ENCODE measurements around the gene THBS4.

The THBS4 gene

DNA sequence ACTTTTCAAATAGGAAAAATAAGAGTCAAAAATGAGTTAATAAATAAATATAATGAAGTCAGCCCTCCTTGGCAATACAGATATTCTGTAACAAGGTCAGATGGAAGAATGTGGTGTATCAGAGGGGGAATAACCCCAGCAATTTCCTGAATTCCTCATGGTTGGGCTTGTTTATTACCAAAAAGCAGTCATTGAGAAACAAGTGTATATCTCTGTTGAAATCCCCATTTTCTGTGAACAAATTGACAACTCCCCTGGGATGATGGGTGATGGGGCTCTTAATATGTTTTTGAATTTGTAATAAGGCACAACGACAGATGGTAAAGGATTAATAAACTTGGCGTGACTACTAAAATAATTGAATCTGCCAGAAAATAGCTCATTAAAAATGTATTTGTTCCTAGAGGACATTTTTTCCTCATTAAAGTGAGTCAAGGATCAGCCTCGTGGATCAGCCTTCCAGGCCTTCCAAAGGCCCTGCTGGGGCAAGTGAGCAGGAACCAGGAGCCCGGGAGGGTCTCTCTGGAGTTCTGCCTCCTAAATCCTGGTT lies 34.2 kb downstream of the THBS4 start:
- no peak overlapping the region for H3K4me3 ChIP-seq (ENCODE audit: insufficient read length, low read depth)
- no peak for TF ChIP-seq ZNF274 (IDR thresholded peaks at IDR 0.05; ENCODE audit: low read depth, low read length)
- TF ChIP-seq SUZ12 (IDR thresholded peaks at IDR 0.05; ENCODE audit: extremely low read depth, insufficient read depth, insufficient read length) = no peak
- TF ChIP-seq YY1 (IDR thresholded peaks at IDR 0.05; ENCODE audit: insufficient read depth, insufficient read length) = no peak
- H3K27me3 ChIP-seq (ENCODE audit: insufficient read depth, insufficient read length) = no peaks in the 10 kb centered on the region
- H3K4me1 ChIP-seq (ENCODE audit: insufficient read depth, insufficient read length) = peaks cover 2% of the 10 kb centered on the region
- no peak overlapping the region for H3K9ac ChIP-seq (ENCODE audit: insufficient read length, low read depth)
- H3K9me3 ChIP-seq (ENCODE audit: insufficient read depth, low read length) = no peaks in the 10 kb centered on the region
- DNase-seq (ENCODE audit: low read depth, low spot score) = no peak
- no peaks in the 10 kb centered on the region for H3K36me3 ChIP-seq (ENCODE audit: insufficient read depth, insufficient read length, low read length)

- Histone ChIP-seq H3K4me1 (ENCODE audit: insufficient read depth, insufficient read length) (peaks cover 2% of the 10 kb centered on the region), H3K9me3 (ENCODE audit: insufficient read depth, low read length) (no peaks in the 10 kb centered on the region), H3K4me3 (ENCODE audit: insufficient read length, low read depth) (no peak overlapping the region), H3K27me3 (ENCODE audit: insufficient read depth, insufficient read length) (no peaks in the 10 kb centered on the region), H3K9ac (ENCODE audit: insufficient read length, low read depth) (no peak overlapping the region), H3K36me3 (ENCODE audit: insufficient read depth, insufficient read length, low read length) (no peaks in the 10 kb centered on the region)
- DNase-seq (ENCODE audit: low read depth, low spot score) = no peak
- TF ChIP-seq YY1 (IDR thresholded peaks at IDR 0.05; ENCODE audit: insufficient read depth, insufficient read length) (no peak), SUZ12 (IDR thresholded peaks at IDR 0.05; ENCODE audit: extremely low read depth, insufficient read depth, insufficient read length) (no peak), ZNF274 (IDR thresholded peaks at IDR 0.05; ENCODE audit: low read depth, low read length) (no peak)
Measured at GRCh38 chr5:80069918-80070318, 34.8 kb downstream of the THBS4 start.

GRCh38 chr5:80070338-80071056 lies 35.3 kb downstream of the THBS4 start:
- peaks cover 2% of the 10 kb centered on the region for H3K4me1 ChIP-seq (ENCODE audit: insufficient read depth, insufficient read length)
- TF ChIP-seq ZNF274 (IDR thresholded peaks at IDR 0.05; ENCODE audit: low read depth, low read length) (no peak), SUZ12 (IDR thresholded peaks at IDR 0.05; ENCODE audit: extremely low read depth, insufficient read depth, insufficient read length) (no peak), YY1 (IDR thresholded peaks at IDR 0.05; ENCODE audit: insufficient read depth, insufficient read length) (no peak)
- H3K36me3 ChIP-seq (ENCODE audit: insufficient read depth, insufficient read length, low read length) = no peaks in the 10 kb centered on the region
- no peak overlapping the region for H3K4me3 ChIP-seq (ENCODE audit: insufficient read length, low read depth)
- no peaks in the 10 kb centered on the region for H3K9me3 ChIP-seq (ENCODE audit: insufficient read depth, low read length)
- no peak for DNase-seq (ENCODE audit: low read depth, low spot score)
- no peak overlapping the region for H3K9ac ChIP-seq (ENCODE audit: insufficient read length, low read depth)
- H3K27me3 ChIP-seq (ENCODE audit: insufficient read depth, insufficient read length) = no peaks in the 10 kb centered on the region

DNA sequence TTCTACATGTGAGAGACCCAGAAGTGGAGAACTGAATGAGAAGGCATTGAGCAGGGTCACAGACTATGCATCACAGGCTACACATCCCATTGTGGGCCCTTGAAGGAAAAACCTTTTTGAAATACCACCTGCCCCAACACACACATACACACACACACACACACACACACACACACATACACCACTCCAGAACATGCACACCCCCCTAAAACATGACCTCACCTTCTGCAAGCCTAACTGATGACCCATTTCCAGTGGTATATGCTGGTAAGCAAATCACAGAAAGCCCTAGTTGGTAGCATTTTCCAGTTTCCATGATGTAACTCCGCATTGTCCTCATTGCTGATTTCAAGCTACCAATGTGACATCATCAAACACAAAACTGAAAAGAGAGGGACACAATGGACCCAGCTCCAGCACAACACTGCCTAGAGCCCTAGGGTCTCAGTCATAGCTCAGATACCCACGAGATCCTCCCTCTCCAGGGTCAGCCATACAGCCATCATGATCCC lies 36.4 kb downstream of the THBS4 start:
- TF ChIP-seq YY1 (IDR thresholded peaks at IDR 0.05; ENCODE audit: insufficient read depth, insufficient read length) = no peak
- Histone ChIP-seq H3K4me3 (ENCODE audit: insufficient read length, low read depth) (no peak overlapping the region), H3K9me3 (ENCODE audit: insufficient read depth, low read length) (no peaks in the 10 kb centered on the region), H3K9ac (ENCODE audit: insufficient read length, low read depth) (no peak overlapping the region), H3K36me3 (ENCODE audit: insufficient read depth, insufficient read length, low read length) (no peaks in the 10 kb centered on the region), H3K27me3 (ENCODE audit: insufficient read depth, insufficient read length) (no peaks in the 10 kb centered on the region), H3K4me1 (ENCODE audit: insufficient read depth, insufficient read length) (peaks cover 2% of the 10 kb centered on the region)
- DNase-seq (ENCODE audit: low read depth, low spot score) = no peak

- no peaks in the 10 kb centered on the region for H3K27me3 ChIP-seq (ENCODE audit: insufficient read depth, insufficient read length)
- H3K9me3 ChIP-seq (ENCODE audit: insufficient read depth, low read length) = no peaks in the 10 kb centered on the region
- DNase-seq (ENCODE audit: low read depth, low spot score) = no peak
- H3K36me3 ChIP-seq (ENCODE audit: insufficient read depth, insufficient read length, low read length) = no peaks in the 10 kb centered on the region
- no peak overlapping the region for H3K4me3 ChIP-seq (ENCODE audit: insufficient read length, low read depth)
- H3K4me1 ChIP-seq (ENCODE audit: insufficient read depth, insufficient read length) = peaks cover 2% of the 10 kb centered on the region
- H3K9ac ChIP-seq (ENCODE audit: insufficient read length, low read depth) = no peak overlapping the region
- TF ChIP-seq ZNF274 (IDR thresholded peaks at IDR 0.05; ENCODE audit: low read depth, low read length) = no peak
- TF ChIP-seq YY1 (IDR thresholded peaks at IDR 0.05; ENCODE audit: insufficient read depth, insufficient read length) = no peak
- TF ChIP-seq SUZ12 (IDR thresholded peaks at IDR 0.05; ENCODE audit: extremely low read depth, insufficient read depth, insufficient read length) = no peak
Measured at GRCh38 chr5:80072103-80073073, 37.2 kb downstream of the THBS4 start.

DNA sequence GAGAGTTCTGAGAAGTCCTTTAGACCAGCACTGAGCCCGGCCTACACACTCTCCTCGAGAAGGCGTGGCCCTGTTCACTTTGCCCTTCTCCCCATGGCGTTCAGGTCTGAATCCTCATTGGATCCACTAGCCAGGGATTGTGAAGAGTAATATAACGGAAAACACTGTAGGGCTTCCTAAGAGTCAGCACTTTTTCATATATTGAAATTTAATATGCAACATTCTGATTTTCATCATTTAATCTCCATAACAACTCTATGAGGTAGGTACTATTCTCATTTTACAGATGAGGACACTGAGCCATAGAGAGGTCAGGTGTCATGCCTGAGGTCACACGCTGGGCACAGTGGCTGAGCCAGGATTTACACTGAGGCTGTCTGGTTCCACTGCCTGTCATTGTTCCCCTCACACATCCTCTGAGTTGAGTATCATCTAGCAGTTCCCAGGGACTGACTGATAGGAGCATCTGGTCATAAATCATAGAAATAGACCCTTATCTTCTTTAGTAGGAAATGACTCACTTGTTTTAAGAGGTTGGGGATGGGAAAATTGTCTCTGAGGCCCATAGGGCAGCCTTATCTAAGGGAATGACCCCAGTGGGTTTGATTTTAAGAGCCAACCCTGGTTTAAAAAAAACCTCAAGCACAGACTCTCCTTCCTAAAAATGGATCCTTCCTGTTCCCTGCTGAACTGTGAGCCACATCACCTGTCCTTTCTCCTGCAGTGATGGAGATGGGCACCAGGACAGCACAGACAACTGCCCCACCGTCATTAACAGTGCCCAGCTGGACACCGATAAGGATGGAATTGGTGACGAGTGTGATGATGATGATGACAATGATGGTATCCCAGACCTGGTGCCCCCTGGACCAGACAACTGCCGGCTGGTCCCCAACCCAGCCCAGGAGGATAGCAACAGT lies 41.2 kb downstream of the THBS4 start:
- H3K4me1 ChIP-seq (ENCODE audit: insufficient read depth, insufficient read length) = no peaks in the 10 kb centered on the region
- no peak overlapping the region for H3K4me3 ChIP-seq (ENCODE audit: insufficient read length, low read depth)
- H3K9me3 ChIP-seq (ENCODE audit: insufficient read depth, low read length) = no peaks in the 10 kb centered on the region
- H3K9ac ChIP-seq (ENCODE audit: insufficient read length, low read depth) = no peak overlapping the region
- H3K27me3 ChIP-seq (ENCODE audit: insufficient read depth, insufficient read length) = no peaks in the 10 kb centered on the region
- DNase-seq (ENCODE audit: low read depth, low spot score) = no peak
- TF ChIP-seq SUZ12 (IDR thresholded peaks at IDR 0.05; ENCODE audit: extremely low read depth, insufficient read depth, insufficient read length) (no peak), ZNF274 (IDR thresholded peaks at IDR 0.05; ENCODE audit: low read depth, low read length) (no peak), YY1 (IDR thresholded peaks at IDR 0.05; ENCODE audit: insufficient read depth, insufficient read length) (no peak)
- no peaks in the 10 kb centered on the region for H3K36me3 ChIP-seq (ENCODE audit: insufficient read depth, insufficient read length, low read length)

Data from NT2/D1 (cell line).